Effector memory CD4-positive, alpha-beta T cell (primary cell): ENCODE measurements around the gene APAF1.
"Not testable (repeated sequence)": the region's sequence is repeated elsewhere in the genome, so short reads cannot be mapped to it uniquely, and the experiment has no call there.

Source experiments
- DNase-seq, 3 donors: peaks; one replicate each; pipeline ENCODE4 v3.0.0-alpha.2; 2020
- H3K27ac ChIP-seq: 2 replicates; pipeline ENCODE4 v1.7.0; 2013; ENCODE audit warnings: mild to moderate bottlenecking, low read length, moderate library complexity; ENCODE audit not compliant: insufficient read depth, poor library complexity, severe bottlenecking
- H3K27me3 ChIP-seq: replicated peaks from 2 replicates; pipeline ENCODE4 v1.7.0; 2013; ENCODE audit warnings: mild to moderate bottlenecking, low read length; ENCODE audit not compliant: insufficient read depth, control insufficient read depth, poor library complexity, severe bottlenecking
- H3K36me3 ChIP-seq: 2 replicates; pipeline ENCODE4 v1.7.0; 2013; ENCODE audit warnings: mild to moderate bottlenecking, low read length, moderate library complexity; ENCODE audit not compliant: control insufficient read depth, insufficient read depth
- H3K4me1 ChIP-seq: 2 replicates; pipeline ENCODE4 v1.7.0; 2013; ENCODE audit warnings: low read length, mild to moderate bottlenecking; ENCODE audit not compliant: control insufficient read depth, insufficient read depth, poor library complexity, severe bottlenecking
- H3K4me3 ChIP-seq: 2 replicates; pipeline ENCODE4 v1.7.0; 2013; ENCODE audit warnings: low read length, low read depth, mild to moderate bottlenecking; ENCODE audit not compliant: insufficient read depth, poor library complexity, severe bottlenecking
- H3K9me3 ChIP-seq: 2 replicates; pipeline ENCODE4 v1.7.0; 2013; ENCODE audit warnings: mild to moderate bottlenecking, low read length, moderate library complexity; ENCODE audit not compliant: control insufficient read depth
- total RNA-seq, 3 donors: gene quantifications; one replicate each; lab custom pipeline; 2026; lab: John Stamatoyannopoulos, UW

Gene APAF1
- total RNA-seq, result 39.4 to 56.0 (median 44.6) reads per million in 3 donors

GRCh38 chr12:98644712-98645571, at the start of gene APAF1, which contains the start of gene IKBIP:
APAF1 (plus strand) TSS chr12:98645290; CDS start chr12:98648360, 3,070 bp downstream.
IKBIP (minus strand) TSS chr12:98644788; CDS start chr12:98644701, 87 bp downstream.
- peaks cover 15% of the 10 kb centered on the region for H3K4me1 ChIP-seq
- peak within 1 kb of the TSS; percentile 92 for H3K4me3 ChIP-seq
- peak; percentile 88 to 94 (median 93) for DNase-seq
- peaks cover 13% of the 10 kb centered on the region for H3K36me3 ChIP-seq
- no peaks in the 10 kb centered on the region for H3K27me3 ChIP-seq
- no peaks in the 10 kb centered on the region for H3K9me3 ChIP-seq
- peak within 1 kb of the TSS; percentile 68 for H3K27ac ChIP-seq

- not testable (repeated sequence) for H3K27me3 ChIP-seq, H3K4me1 ChIP-seq, H3K27ac ChIP-seq, H3K4me3 ChIP-seq, H3K9me3 ChIP-seq, DNase-seq
- peaks cover 57% of the 10 kb centered on the region for H3K36me3 ChIP-seq
These were observed 47.8 kb upstream of the APAF1 start for GRCh38 chr12:98597313-98597712.

GRCh38 chr12:98601924-98602323, 43.2 kb upstream of the APAF1 start:
- Histone ChIP-seq H3K4me1 (no peaks in the 10 kb centered on the region), H3K27me3 (no peaks in the 10 kb centered on the region), H3K36me3 (peaks cover 66% of the 10 kb centered on the region), H3K9me3 (no peaks in the 10 kb centered on the region), H3K27ac (no peak overlapping the region), H3K4me3 (no peak overlapping the region)
- no peak for DNase-seq

- H3K9me3 ChIP-seq, result no peaks in the 10 kb centered on the region
- peaks cover 24% of the 10 kb centered on the region for H3K36me3 ChIP-seq
- H3K4me3 ChIP-seq, result no peak overlapping the region
- H3K27ac ChIP-seq, result no peak overlapping the region
- no peaks in the 10 kb centered on the region for H3K4me1 ChIP-seq
- H3K27me3 ChIP-seq, result no peaks in the 10 kb centered on the region
- no peak for DNase-seq
These were observed 38.6 kb upstream of the APAF1 start for GRCh38 chr12:98606359-98606988.

DNA sequence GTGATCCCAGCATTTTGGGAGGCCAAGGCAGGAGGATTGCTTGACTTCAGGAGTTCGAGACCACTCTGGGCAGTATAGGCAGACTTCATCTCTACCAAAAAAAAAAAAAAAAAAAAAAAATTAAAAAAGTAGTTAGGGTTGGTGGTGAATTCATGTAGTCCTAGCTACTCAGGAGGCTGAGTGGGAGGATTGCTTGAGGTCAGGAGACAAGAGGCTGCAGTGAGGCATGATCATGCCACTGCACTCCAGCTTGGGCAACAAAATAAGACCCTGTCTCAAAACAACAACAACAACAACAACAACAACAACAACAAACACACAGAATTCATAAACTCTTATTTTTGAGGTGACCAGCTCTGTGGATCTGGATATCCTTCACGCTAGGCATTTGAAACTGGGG, 34.5 kb upstream of the APAF1 start:
- Histone ChIP-seq H3K4me3 (no peak overlapping the region), H3K4me1 (no peaks in the 10 kb centered on the region), H3K36me3 (no peaks in the 10 kb centered on the region), H3K27ac (no peak overlapping the region), H3K27me3 (no peaks in the 10 kb centered on the region), H3K9me3 (no peaks in the 10 kb centered on the region)
- DNase-seq, result no peak

DNA sequence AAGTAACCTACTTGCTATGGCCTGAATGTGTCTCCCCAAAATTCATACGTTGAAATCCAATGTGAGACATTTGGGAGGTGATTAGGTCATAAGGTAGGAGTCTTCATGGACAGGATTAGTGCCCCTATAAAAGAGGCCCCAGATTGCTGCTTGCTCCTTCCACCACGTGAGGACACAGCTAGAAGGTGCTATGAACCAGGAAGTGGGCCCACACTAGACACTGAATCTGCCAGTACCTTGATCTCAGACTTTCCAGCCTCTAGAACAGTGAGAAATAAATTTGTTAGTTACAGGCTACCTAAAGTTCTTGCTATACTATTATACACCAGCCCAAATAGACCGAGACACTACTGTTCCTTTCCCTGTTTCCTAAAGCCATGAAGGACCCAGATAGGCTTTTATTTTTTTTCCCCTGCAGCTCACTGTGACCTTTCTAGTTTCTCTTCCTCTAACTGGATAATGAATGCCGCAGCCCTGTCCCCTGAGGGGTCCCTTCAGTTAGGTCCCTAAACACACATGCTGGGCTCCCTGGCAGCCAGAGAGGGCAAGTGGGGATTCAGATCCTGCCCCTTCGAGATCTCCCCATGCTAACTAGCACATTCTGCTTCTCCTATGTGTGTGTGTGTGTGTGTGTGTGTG, 32.3 kb upstream of the APAF1 start:
- no peak overlapping the region for H3K4me3 ChIP-seq
- no peak overlapping the region for H3K27ac ChIP-seq
- H3K4me1 ChIP-seq, result no peaks in the 10 kb centered on the region
- no peaks in the 10 kb centered on the region for H3K27me3 ChIP-seq
- H3K9me3 ChIP-seq, result no peaks in the 10 kb centered on the region
- DNase-seq, result no peak
- no peaks in the 10 kb centered on the region for H3K36me3 ChIP-seq

GRCh38 chr12:98618952-98619351, 26.1 kb upstream of the APAF1 start:
- Histone ChIP-seq H3K27ac (no peak overlapping the region), H3K4me3 (no peak overlapping the region), H3K9me3 (no peaks in the 10 kb centered on the region), H3K36me3 (no peaks in the 10 kb centered on the region), H3K4me1 (no peaks in the 10 kb centered on the region), H3K27me3 (no peaks in the 10 kb centered on the region)
- no peak for DNase-seq

- H3K27ac ChIP-seq, result no peak overlapping the region
- H3K36me3 ChIP-seq, result no peaks in the 10 kb centered on the region
- no peaks in the 10 kb centered on the region for H3K27me3 ChIP-seq
- no peak overlapping the region for H3K4me3 ChIP-seq
- no peaks in the 10 kb centered on the region for H3K4me1 ChIP-seq
- no peak for DNase-seq
- H3K9me3 ChIP-seq, result no peaks in the 10 kb centered on the region
These were observed 9.3 kb upstream of the APAF1 start for GRCh38 chr12:98635657-98636323.

- no peak overlapping the region for H3K4me3 ChIP-seq
- no peak overlapping the region for H3K27ac ChIP-seq
- no peaks in the 10 kb centered on the region for H3K36me3 ChIP-seq
- H3K27me3 ChIP-seq, result no peaks in the 10 kb centered on the region
- no peaks in the 10 kb centered on the region for H3K4me1 ChIP-seq
- no peak for DNase-seq
- no peaks in the 10 kb centered on the region for H3K9me3 ChIP-seq
These were observed 8.0 kb upstream of the APAF1 start for GRCh38 chr12:98637068-98637467.
